Activated CD4-positive, CD25-positive, alpha-beta regulatory T cell treated with anti-CD3 and anti-CD28 coated beads, Interleukin-2, amount 50 U/mL, for 16 hours (primary cell): ENCODE data around the gene RAD51C.
"Not testable (repeated sequence)": the region's sequence is repeated elsewhere in the genome, so short reads cannot be mapped to it uniquely, and the experiment has no call there.

ENCODE experiments used
- DNase-seq: peaks from one replicate; pipeline ENCODE4 v3.0.0-alpha.2; 2020; ENCODE audit warnings: low read depth, low spot score

Gene RAD51C

DNA sequence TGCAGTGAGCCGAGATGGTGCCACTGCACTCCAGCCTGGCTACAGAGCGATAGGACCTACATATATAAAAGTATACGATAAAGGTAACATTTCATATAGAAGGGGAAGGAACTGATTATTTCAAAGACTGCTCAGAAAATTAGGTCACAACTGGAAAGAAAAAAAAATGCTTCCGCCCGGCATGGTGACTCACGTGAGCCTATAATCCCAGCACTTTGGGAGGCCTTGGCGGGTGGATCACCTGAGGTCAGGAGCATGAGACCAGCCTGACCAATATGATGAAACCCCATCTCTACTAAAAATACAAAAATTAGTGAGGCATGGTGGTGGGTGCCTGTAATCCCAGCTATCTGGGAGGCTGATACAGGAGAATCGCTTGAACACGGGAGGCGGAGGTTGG is 8.4 kb upstream of the RAD51C start:
- DNase-seq: no peak

DNA sequence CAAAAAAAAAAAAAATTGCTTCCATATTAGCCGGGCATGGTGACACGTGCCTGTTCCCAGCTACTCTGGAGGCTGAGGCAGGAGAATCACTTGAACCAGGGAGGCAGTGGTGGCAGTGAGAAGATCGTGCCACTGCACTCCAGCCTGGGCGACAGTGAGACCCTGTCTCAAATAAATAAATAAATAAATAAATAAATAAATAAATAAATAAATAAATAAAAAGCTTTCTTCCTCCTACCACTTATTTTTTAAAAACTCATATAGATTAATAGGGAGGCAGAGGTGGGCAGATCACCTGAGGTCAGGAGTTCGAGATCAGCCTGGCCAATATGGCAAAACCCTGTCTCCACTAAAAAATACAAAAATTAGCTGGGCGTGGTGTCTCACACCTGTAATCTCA is 7.9 kb upstream of the RAD51C start:
- DNase-seq: not testable (repeated sequence)

DNA sequence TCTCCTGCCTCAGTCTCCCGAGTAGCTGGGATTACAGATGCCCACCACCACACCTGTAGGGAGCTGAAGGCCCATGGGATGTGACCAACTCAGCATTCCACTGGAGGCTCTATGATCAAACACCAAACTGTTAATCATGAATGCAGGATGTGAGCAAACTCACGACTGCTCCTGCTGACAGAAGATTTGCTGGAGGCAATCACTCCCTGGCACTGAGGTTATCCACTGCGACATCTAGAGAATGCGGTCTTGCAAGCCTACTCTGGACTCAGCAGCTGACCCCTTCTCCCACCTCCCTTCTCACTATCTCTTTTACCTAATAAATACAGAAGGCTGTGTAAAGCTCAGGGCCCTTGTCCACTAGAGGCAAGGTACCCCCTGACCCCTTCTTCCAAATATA is 5.4 kb upstream of the RAD51C start:
- DNase-seq: no peak

DNA sequence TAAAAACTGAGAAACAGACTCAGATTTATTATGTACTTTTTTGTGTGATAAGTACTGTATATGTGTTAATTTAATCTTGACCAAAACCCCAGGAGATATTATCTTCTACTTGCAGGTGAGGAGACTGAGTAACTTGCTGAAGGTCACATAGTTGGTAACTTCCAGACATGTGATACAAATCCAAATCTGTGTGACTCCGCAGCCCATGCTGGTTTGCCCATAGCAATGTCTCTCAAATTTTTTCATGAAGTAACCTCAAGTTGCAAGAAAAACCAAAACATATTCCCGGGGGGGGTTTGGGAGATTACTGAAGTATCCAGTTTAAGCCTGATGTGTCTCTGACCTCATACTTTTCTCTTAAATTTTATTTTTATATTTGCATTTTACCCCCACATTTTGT is 3.9 kb upstream of the RAD51C start:
- DNase-seq: no peak

DNA sequence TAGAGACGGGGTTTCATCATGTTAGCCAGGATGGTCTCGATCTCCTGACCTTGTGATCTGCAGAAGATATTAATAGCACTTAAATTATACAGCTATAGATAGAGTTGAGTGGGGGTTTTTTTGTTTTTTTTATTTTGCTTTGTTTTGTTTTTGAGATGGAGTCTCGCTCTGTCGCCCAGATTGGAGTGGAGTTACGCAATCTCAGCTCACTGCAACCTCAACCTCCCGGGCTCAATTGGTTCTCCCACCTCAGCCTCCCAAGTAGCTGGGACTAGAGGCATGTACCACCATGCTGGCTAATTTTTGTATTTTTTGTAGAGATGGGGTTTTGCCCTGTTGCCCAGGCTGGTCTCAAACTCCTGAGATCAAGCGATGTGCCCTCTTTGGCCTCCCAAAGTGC is 2.4 kb upstream of the RAD51C start:
- not testable (repeated sequence) for DNase-seq

DNA sequence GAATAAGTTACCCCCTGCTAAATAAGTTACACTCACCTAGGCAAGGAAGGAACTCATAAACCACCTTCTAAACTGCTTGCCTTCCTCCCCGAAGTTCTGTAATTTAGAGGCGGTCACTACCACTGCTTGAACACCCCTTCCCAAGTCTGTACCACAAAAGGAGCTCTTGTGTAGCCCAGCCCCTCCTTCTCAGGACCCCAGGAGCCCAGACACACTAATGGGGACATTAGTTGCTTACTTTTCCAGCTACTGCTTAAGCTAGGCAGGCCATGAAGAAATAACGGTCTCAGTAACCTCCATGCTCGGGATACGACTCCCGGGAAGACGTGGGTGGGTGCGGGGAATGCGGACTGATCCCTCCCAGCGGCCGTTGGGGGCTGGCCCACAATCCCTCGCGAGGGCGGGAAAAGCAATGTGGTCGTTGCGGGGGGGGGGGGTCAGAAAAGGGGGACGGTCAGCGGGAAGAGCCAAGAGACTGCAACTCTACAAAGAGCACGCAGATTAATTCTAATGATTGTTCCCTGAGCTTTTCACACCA is 632 bp upstream of the RAD51C start, which contains the start of gene TEX14:
Gene TEX14 (minus strand): TSS at position 345 of the 538 bp plus-strand sequence. CDS start 40,044 bp downstream, outside the sequence.
- no peak for DNase-seq

DNA sequence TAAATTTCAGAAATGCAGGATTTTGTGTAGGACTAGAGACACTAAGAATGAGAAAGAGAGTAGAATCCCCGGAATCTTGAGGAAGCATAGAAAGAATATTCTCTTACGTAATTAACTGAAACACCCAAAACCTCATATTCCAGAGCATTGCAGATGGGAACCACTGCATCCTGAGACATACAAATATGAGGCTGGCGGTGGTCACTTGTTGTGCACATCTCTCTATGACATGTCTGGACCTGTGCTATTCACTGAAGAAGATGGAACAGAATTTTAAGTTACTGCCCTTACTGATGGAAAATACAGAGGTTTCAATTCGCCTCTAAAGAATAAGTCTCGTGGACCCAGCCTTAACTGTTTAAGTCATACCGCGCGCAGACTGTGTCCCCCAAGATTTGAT is 806 bp downstream of the RAD51C start:
- DNase-seq: no peak

DNA sequence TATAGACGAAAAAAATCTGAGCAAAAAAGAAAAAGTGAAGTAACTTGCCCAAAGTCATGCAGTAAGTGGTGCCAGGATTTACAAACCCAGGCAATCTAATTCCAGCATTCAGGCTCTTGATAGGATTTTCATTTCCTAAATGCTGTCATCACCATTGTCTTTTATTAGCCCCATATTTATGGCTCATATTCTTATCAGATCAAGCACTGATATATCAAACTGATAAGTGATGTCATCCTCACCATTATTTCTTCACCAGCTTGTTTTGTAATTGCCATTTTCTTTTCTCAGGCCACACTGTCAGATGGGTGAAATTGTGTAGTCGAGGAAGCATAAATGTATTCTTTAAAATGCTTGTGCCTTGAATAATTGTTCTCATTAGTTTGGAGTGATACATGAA is 1.3 kb downstream of the RAD51C start:
- DNase-seq: no peak

DNA sequence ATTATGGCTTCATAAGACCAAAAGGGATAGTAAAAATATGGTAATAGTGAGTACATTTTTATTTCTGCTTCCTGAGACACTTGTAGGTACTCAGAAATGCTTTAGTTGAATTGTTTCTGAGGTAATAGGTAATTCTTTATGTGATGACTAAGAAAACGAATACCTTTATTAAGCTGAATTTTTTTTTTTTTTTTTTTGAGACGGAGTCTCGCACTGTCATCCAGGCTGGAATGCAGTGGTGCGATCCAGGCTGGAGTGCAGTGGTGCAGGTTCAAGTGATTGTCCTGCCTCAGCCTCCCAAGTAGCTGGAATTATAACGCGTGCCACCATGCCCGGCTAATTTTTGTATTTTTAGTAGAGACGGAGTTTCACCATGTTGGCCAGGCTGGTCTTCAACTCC is 1.9 kb downstream of the RAD51C start:
- DNase-seq: no peak

DNA sequence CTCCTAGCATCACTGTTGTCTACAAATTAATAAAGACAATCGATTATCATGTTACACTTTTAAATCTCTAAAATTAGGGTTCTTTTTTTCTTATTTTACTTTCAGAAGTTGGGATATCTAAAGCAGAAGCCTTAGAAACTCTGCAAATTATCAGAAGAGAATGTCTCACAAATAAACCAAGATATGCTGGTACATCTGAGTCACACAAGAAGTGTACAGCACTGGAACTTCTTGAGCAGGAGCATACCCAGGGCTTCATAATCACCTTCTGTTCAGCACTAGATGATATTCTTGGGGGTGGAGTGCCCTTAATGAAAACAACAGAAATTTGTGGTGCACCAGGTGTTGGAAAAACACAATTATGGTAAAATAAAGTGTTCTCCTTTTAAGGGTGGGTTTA is 2.4 kb downstream of the RAD51C start:
- DNase-seq: no peak

DNA sequence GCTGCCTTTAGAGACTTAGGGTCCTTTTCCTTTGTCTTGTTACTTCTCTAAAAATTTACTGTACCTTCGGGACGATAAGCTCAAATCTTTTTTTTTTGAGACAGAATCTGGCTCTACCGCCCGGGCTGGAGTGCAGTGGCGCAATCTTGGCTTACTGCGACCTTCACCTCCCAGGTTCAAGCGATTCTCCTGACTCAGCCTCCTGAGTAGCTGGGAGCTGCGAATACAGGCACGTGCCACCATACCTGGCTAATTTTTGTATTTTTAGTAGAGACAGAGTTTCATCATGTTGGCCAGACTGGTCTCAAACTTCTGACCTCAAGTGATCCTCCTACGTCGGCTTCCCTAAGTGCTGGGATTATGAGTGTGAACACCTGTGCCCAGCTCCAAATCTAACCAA is 7.4 kb downstream of the RAD51C start:
- no peak for DNase-seq

DNA sequence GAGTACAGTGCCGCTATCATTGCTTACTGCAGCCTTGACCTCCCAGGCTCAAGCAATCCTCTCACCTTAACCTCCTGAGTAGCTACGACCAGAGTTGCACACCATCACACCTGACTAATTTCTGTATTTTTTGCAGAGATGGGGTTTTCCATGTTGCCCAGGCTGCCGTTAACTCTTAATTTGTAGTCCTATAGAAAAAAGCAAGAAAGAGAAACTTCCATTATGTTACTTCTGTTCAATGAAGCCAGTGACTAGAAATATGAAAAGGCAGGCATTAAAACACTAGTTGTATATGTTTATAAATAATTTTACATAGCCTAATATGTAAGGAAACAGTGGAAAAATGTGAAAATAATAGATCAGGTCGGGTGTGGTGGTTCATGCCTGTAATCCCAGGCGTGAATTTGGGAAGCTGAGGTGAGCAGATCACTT is 9.7 kb downstream of the RAD51C start:
- no peak for DNase-seq

DNA sequence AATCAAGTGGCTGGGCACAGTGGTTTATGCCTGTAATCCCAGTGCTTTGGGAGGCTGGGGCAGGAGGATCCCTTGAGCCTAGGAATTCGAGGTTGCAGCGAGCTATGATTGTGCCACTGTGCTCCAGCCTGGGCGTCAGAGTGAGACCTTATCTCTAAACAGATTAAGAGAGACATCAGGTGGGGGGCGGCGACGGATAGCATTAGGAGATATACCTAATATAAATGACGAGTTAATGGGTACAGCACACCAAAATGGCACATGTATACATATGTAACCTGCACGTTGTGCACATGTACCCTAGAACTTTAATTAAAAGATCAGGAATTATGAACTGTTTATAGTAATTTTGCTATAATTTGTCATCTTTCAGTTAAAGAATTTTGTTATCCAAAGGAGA is 10.3 kb downstream of the RAD51C start:
- no peak for DNase-seq

DNA sequence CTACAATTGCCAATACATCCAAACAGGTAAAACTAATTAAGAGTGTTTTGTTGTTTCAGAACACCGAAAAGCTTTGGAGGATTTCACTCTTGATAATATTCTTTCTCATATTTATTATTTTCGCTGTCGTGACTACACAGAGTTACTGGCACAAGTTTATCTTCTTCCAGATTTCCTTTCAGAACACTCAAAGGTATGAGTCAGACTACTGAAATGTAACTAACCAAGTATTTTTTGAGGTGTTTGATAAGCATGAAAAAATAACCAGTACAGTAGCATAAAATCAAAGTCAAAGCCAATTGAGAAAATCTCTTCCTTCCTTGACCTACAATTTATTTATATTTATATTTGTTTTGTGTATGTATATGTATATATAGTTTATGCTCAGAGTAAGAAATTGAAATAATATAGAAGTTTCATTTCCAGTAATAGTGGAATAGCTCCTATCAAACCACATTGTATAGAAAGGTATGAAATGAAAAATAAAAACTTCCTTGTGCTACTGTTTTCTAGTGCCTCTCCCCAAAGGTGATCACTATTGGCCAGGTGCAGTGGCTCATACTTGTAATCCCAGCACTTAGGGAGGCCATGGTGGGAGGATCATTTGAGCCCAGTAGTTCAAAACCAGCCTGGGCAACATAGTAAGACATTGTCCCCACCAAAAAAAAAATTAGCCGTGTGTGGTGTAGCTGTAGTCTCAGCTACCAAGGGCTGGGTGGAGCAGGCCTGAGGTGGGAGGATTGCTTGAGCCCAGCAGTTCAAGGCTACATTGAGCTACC is 10.9 kb downstream of the RAD51C start:
- DNase-seq: no peak

DNA sequence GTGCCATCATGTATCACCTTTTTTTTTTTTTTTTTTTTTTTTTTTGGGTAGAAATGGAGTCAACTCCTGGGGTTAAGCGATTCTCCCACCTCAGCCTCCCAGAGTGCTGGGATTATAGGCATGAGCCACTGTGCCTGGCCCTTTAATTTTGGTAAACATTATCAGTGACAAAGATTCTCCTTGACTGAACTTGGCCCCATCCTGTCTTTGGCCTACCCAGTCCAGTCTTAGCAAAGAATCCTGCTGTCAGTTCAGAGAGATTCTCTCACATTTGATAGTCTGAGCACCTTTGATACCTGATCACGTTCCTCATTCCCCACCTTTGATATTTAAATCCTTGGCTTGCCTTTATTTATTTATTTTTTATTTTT is 11.5 kb downstream of the RAD51C start:
- no peak for DNase-seq

DNA sequence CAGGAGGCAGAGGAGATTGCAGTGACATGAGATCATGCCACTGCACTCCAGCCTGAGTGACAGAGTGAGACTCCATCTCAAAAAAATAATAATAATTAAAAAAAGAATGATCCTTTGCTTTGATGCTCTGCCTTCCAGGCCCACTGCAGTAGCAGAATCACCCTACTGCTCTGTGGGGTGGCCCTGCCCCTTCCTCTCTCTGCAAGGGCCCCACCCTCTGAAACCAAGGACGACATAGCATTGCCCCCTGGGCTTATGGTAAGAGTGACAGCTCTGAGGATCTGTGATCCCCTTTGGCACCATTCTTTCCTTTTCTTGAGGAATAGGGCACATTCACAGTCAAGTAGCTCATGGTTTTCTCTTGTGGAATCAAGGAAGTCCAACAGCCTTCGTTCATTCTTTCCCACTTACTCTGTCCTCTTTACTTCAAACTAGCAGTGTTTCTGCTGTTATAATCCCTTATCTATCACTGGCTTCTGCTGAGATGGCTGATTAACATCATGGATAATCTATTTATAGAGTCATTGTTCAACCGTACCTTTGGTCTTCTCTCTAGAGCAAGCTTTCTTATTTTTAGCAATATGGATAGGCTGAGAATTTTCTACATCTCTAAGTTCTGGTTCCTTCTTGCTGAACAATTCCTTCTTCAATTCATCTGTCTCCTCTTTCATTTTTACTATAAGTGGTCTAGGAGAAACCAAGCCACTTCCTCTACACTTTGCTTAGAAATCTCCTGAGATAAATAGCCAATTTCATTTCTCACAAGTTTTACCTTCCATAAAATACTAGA is 14.1 kb downstream of the RAD51C start:
- no peak for DNase-seq

DNA sequence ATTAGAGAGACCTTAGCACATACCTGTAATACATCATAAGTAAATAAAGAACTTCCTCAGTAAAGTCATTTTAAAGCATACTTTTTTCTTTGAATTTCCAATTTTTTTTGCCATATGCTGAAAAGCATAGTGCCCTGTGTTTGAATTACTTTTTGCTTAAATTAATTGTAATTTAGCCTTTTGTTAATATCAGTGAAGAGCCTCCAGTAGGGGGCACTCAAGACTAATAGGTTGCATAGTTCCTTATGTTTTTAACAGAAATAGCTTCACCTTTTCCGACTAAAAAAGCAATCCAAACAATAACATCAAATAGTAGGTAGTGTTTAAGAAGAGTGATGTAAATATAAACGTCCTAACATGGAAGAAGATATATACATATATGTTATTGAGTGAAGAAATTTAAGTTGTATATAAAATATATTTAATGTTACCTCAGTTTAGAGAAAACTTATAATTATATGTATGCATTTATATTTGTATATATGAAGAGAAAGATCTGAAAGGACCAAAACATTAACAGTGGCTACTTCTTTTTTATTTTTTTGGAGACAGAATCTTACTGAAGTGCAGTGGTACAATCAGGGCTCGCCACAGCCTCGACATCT is 18.6 kb downstream of the RAD51C start:
- DNase-seq: no peak

DNA sequence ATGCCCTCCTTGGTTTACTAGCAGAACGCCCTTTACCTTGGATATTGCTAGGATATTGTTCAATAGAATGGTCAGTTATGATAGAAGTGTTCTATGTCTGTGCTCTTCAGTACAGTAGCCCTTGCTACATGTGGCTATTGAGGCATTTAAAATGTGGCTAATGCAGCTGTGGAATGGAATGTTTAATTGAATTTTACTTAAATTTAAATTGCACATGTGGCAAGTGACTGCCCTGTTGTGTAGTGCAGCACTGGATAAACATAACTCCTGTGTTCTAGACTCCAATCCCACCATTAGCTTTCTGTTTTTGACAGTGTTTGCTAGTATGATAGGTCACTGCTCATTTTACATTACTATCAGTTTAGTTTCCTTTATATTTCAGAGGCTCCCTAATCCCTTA is 29.9 kb downstream of the RAD51C start:
- DNase-seq: no peak

DNA sequence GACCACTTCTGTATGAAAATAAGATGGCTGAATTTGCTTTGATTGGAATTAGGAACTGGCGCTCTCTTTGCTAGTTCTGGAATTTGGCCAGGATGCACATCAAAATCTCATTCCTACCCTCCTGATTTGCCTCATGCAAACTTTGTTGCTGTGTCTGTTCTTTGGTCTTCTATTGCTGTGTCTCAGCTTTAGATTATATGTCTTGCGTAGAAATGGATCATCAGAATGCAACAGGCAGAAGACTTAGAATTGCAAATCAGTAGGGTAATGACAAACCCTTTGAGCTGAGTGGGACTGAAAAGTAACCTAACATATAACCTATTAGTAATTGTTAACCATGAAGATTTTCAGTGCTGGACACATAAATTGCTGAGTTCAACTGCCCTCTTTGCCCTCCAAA is 30.3 kb downstream of the RAD51C start:
- no peak for DNase-seq

DNA sequence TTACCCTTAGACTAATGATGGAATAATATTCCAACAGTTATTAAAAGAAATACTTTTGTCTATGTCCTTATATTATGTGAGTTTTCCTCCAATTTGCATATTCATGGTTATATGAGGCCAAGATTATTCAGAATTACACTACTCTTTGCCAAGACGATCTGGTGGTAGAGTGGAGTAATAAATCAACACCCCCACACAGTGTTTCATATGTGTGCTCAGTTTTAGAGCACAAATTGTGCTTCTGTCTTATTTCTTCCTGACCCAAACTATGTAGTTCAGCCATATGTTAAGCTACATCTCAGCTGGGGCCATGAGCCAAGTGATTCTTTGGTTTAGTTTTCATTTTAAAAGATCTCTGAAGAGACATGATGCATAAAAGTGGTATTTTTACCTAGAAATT is 36.4 kb downstream of the RAD51C start:
- DNase-seq: no peak

DNA sequence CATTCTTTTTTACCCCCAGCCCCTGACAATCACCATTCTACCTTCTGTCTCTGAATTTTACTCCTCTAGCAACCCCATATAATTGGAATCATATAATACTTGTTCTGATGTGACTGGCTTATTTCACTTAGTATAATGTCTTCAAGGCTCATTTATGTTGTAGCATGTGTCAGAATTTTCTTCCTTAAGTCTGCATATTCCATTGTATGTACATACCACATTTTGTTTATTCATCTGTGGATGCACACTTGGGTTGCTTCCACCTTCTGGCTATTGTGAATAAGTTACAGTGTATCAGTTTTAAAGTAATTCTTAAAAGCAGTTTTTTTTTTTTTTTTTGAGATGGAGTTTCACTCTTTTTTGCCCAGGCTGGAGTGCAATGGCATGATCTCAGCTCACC is 38.5 kb downstream of the RAD51C start:
- no peak for DNase-seq

DNA sequence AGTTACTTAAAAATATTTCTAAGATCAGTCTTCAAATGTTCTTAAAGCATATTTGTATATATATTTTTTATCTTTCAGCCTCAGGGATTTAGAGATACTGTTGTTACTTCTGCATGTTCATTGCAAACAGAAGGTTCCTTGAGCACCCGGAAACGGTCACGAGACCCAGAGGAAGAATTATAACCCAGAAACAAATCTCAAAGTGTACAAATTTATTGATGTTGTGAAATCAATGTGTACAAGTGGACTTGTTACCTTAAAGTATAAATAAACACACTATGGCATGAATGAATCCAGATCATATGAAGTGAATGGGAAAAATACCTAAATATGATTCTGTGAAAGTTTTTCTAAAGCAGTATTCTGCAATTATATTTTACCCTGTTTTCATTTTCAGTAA is 41.6 kb downstream of the RAD51C start:
- no peak for DNase-seq
